Left cardiac atrium (tissue), 4 donors: ENCODE results near the gene CNKSR1. TPM values are rescaled to one million over a fixed set of nuclear protein-coding genes. Genes with fewer than 3 reads are reported as not detected.
A peak's percentile ranks its signal among the peaks of the same experiment; 100 is the strongest.

ENCODE experiments used
- ATAC-seq, 2 donors: fragments of 200-7000 bp; cut with Tn5 transposase; one replicate each; pipeline ENCODE4 v1.9.1; 2020; ENCODE audit warnings: mild to moderate bottlenecking in 2 of 2, moderate library complexity in 2 of 2
- DNase-seq: peaks from one replicate; pipeline ENCODE4 v3.0.0-alpha.2; 2020
- intact Hi-C, 2 donors: fragments of 100-400 bp; cut with DNase I; formaldehyde crosslinking; loops; one replicate each; pipeline versions ENCODE4 v1.14.1 to v1.15.1; 2022 to 2023
- total RNA-seq, 2 donors: library from RNA; stranded (reverse); fragmentation: NEBNext Ultra II Directional; extraction: Animal tissue kit (Norgen Biotek cat#: 25700); gene quantifications; one replicate each; pipeline ENCODE4 v1.2.1, GENCODE V29; 2021
- donor health status: DM: no; HTN: yes; CAD: no.
- donor health status: DM: no; HTN: yes; CAD: no; lungs with severe emphysema.
- donor health status: DM: yes; HTN: yes; CAD: no.
- donor health status: Dilated cardiomyopathy.

Gene CNKSR1
- total RNA-seq, 2 donors from 2014 or later, result 0.60 to 0.85 TPM

DNA sequence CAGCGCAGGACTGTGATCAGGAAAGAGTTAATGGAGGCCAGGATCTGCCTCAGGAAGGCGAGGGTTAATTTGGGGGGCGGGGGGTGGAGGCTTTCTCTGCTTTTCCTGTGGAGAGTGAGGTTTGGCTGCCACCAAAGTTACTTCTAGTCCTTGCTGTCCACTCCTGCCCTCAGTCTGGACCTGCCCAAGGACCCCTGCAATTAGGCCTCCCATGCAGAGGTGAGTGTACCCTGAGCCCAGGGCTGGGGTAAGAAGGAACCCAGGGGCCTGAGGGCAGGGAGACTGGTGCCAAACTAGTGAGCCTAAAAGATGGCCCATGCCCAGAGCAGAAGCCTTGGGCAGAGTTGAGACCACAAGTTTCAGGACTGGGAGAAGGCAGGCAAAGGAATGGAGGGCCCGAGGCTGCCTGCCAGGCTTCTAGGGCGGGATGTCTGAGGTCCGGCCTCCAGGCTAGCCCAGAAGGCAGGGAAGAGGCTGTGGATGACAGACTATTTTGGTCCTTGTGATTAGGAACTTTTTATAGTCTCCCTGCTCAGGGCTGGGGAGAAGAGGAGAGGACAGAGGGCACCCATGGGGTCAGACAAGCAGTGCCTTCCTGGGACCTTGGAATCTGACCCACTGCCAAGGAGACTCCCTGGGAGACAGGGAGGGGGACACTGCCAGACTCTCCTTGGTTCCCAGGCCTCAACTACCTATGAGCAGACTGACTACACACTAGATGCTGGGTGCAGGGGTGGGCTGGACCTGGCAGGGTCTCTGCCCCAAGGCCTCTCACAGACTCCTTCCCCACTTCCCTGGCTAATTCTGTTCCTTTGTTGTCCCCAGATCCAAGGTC, 18.2 kb upstream of the CNKSR1 start, which contains the start of gene FAM110D:
Gene FAM110D (plus strand): TSS at position 172 of the 835 bp plus-strand sequence. CDS start 2,213 bp downstream, outside the sequence.
- DNase-seq, result no peak
- peak; percentile 44 to 51 for ATAC-seq
- intact Hi-C loops, result no loop called here

DNA sequence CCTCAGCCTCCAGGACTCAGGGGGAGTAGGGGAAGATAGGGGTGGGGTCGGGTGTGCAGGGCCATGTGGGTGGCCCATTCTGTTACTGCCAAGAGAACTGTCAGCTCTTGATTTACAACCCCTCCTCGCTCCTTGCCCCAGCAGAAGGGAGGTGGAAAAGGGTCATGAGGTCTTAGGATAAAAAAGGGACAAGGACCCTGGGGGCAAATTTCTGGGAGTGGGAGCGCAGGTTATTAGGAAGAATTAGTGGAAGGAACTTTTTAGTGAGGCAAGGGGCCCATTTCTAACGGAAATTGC, 17.6 kb upstream of the CNKSR1 start:
- intact Hi-C loops, result loop anchor here in 1 of 2 donors (10.0 kb wide), 1 partner anchor 265 kb away; no protein-coding TSS in a partner anchor
- no peak for DNase-seq
- ATAC-seq, result no peak

DNA sequence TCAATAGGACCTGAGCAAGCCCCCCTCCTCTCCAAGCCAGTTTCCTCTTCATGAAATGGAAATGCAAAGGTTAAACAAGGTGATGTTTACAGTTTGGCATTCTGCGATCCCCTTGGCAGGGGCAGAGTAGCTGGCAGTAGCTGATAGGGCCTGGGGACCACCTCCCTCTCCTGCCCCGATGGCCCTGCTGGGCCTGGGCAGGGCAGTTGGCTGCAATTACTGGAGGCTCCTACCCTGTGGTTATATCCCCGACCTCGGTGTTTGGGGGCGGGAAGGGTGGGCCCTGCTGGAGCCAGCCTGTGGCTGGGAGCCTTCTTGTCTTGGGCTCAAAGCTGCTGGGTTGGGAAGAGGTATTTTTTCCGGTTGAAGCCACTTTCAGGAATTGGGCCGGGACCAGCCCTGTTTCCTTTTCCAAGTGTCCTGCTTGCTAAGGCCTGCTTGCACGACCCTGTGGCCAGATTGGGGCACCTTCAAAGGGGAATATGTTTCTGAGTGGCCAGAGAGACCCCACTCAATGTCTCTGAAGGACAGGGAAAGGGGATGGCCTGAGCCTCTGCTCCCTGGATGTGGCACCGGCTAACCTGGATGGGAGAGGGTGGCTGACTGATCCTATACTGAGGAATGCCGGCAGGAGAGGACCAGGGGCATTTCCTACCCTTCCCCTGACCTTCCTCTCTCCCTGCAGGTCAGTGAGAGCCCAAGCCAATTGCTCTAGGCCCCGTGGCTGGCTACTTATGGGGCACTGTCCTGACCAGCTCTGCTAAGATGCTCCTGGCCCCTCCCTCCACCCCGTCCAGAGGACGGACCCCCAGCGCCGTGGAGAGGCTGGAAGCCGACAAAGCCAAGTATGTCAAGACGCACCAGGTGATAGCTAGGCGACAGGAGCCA, 16.5 kb upstream of the CNKSR1 start:
- DNase-seq (peak; percentile 57), ATAC-seq (peak in 1 of 2 donors; percentile 7)
- intact Hi-C loops, result loop anchor here in 1 of 2 donors (10.0 kb wide), 1 partner anchor 266 kb away; no protein-coding TSS in a partner anchor

DNA sequence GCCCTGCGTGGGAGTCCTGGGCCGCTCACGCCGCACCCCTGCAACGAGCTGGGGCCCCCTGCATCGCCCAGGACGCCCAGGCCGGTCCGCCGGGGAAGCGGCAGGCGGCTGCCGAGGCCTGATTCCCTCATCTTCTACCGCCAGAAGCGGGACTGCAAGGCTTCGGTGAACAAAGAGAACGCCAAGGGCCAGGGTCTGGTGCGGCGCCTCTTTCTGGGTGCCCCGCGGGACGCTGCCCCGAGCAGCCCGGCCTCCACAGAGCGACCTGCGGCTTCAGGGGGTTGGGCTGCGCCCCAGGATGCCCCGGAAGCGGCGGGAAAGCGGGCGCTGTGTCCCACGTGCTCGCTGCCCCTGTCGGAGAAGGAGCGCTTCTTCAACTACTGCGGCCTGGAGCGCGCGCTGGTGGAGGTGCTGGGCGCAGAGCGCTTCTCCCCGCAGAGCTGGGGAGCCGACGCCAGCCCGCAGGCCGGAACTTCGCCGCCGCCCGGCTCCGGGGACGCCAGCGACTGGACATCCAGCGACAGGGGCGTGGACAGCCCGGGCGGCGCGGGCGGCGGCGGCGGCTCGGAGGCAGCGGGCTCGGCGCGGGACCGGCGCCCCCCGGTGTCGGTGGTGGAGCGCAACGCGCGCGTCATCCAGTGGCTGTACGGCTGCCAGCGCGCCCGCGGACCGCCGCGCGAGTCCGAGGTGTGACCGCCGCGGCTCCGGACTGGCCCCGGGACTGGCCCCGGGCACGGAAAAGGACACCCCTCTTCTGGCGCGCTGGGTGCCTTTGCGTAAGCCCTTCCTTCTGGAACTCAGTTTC, 15.7 kb upstream of the CNKSR1 start:
- peak; percentile 65 to 66 for ATAC-seq
- intact Hi-C loops, result loop anchor here (1.0 to 10.0 kb wide), 2 partner anchors 126 to 267 kb away; no protein-coding TSS in a partner anchor

DNA sequence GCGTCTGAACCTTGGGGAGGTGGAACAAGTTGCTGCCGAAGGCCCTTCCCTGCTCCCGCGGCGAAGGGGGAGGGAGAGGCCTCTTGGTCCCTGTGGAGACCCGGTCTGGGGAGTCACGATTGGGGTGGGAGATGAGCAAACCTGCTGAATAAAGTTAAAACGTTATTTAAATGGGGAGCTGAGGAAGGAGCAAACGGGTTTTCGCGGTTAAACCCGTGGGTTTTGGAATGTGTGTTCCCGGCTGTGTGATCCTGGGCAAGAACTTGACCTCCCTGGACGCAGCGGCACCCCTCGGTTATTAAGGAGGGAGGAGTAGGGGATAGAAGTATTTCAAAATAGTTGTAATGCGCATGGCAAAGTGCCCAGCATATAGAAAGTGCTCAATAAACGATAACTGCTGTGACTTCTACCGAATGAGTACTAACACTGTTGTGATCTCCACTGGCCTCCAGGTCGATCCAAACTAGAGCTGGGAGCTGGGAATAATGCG, 15.0 kb upstream of the CNKSR1 start:
- DNase-seq, result no peak
- intact Hi-C loops, result loop anchor here (1.0 to 10.0 kb wide), 2 partner anchors 127 to 267 kb away; no protein-coding TSS in a partner anchor
- ATAC-seq, result no peak

More for the DNA sequence above, 15.7 kb upstream of the CNKSR1 start:
- DNase-seq, result peak; percentile 80

DNA sequence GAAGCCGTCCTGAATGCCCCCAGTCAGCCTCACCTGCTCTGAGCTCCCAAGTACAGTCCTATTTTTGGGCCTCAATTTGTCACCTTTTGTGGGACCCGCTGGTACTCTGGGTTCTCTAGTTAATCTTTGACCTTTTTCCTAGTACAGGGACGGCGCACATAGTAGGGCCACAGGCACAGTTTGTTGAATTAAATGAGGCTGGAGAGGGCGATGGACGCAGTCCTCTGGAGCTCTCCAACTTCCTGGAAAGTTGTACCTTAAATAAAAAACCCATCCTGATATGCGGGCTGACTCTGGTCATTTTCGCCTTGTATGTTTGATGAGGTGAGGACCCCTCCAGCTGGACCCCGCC, 13.6 kb upstream of the CNKSR1 start:
- ATAC-seq (no peak), DNase-seq (no peak)
- intact Hi-C loops, result loop anchor here (1.0 to 10.0 kb wide), 2 partner anchors 58 to 269 kb away; no protein-coding TSS in a partner anchor

DNA sequence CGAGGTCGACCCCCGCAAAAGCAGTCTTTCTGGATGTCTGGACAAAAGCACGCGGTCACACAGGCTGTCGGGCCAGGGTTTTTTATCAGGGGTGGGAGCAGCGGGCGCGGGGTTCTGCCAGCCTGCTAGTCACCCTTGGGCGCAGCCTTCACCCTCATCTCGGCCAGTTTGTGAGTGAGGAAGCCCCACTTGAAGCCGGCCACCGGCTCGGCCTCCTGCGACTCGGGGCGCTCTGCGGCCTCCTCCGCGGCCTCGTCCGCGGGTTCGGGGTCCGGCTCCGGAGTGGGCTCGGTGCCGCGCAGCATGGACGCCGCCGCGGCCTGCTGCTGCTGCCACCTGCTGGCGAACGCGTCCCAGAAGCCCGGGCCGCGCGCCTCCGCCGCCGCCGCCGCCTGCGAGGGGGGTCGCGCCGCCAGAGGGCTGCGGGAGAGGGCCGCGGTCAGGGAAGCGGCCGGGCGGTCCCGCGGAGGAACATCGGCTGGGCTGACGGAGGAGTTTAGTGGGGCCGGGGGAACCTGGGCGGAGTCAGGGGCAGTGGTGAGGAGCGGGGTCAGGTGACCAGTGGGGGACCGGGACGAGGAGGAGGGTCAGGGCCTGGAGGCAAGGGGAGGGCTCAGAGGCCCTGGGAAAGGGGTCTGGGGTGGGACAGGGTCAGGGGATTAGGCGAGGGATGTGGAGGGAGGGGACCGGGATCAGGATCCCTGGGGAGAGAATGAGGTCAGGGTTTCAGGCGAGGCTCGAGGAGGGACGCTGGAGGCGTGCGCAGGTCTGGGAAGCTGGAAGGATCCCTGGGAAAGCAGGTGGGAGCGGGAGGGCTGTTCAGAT, 13.0 kb upstream of the CNKSR1 start:
- DNase-seq (peak; percentile 59), ATAC-seq (peak; percentile 47 to 58)
- intact Hi-C loops, result loop anchor here (1.0 to 10.0 kb wide), 2 partner anchors 59 to 269 kb away; no protein-coding TSS in a partner anchor

DNA sequence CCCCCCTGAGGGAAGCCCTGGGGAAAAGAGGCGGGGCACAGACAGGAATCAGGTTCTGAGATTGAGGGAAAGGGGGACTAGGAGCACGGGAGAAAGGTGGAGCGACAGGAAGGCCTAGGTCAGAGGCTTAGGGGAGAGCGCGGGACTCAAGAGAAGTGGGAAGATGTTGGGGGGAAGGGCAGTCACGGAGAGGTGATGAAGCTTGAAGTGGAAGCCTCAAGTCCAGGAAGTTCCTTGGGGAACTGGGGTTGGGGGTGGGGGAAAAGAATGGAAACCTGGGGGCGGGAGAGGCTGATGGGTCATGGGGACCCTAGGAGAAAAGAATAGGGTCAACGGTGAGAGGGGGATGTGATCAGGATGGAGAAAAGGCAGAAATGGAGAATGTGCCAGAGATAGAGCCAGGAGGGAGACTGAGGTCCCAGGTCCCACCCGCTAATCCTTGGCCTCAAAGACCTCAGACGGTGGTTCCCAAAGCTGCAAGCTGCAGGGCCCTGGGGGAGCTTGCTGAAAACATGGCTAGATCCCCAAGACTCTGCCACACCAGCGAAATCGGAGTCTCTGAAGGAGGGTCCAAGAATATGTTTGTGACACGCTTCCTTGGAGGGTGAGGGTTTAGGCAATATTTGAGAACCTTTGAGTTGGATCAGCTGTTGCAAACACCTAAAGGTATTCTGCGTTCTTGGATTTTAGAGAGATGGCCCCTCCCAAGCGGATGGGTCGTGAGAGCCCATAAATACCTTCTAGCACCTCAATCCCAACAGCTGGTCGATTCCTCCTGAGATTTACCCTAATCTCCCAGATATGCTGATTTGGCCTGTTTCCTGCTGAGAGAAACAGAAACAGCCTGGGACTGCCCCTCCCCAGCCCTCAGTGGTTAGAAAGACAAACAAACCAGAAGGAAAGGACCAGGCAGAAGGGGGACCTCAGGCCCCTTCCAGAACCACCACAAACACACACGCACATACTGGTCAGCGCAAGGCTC, 12.1 kb upstream of the CNKSR1 start:
- DNase-seq (no peak), ATAC-seq (no peak)
- intact Hi-C loops, result loop anchor here (1.0 to 10.0 kb wide), 2 partner anchors 60 to 270 kb away; no protein-coding TSS in a partner anchor

DNA sequence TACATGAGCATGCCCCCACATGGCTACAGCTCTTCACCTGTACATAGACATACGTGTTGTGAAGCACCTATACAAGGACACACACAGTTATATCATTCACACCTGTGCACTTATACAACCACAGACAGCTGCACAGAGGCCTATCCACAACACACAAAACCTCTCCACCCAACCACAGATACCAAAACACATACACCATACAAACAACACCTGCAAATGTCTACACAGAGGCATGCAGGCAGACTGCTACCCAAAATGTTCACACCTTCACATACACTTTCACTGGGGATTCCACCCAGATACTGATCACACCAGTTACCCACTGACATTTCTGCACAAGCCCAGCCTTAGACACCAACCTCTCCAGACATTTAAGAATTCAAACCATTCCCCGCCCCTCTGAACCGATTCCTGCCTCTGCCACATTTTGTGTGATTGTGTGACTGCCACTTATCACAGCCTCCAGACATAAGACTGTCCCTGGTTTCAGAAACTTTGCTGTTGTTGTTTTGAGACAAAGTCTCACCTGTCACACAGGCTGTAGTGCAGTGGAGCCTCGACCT, 10.5 kb upstream of the CNKSR1 start:
- intact Hi-C loops, result loop anchor here in 1 of 2 donors (10.0 kb wide), 1 partner anchor 272 kb away; no protein-coding TSS in a partner anchor
- ATAC-seq, result no peak
- DNase-seq, result no peak

DNA sequence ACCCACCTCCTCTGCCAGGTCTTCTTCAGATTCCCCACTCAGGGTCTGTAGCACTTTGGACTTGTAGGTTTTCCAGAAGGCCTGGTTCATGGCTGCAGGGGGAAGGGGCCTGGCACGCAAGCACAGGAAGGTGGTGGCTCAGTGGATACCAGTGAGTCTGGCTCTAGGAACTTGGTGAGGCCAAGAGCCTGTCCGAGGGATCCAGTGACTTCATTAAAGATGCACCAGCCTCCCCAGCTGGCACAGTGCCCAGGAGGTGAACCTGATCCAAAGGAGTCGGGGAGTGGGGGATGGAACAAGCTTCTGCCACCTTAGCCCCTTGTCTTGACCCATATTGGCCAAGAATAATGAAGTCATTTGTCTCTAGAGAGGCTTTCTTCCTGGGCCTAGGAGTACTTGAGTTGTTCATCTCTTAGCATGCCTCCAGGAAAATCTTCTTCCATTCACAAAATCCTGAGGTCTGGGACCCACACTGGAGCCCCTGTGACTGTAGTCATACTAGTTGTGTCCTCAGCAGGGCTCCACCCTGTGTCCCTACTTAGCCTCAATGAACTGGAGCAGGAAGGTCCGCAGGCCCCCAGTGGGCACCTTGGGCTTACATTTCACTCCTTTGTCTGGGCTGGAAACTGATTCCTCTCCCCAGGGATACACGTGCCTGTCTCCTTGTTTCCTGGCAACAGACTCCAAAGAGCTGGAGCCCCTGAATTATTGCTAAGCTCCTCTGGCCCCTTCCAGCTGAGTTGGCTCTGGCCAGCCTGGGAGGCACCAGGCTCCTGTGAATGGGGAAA, 8.7 kb upstream of the CNKSR1 start, which contains the start of gene C1orf232:
Gene C1orf232 (minus strand): TSS at position 554 of the 788 bp plus-strand sequence. CDS start 464 bp downstream, at position 90.
- no peak for ATAC-seq
- no peak for DNase-seq
- intact Hi-C loops, result loop anchor here in 1 of 2 donors (10.0 kb wide), 1 partner anchor 274 kb away; no protein-coding TSS in a partner anchor

DNA sequence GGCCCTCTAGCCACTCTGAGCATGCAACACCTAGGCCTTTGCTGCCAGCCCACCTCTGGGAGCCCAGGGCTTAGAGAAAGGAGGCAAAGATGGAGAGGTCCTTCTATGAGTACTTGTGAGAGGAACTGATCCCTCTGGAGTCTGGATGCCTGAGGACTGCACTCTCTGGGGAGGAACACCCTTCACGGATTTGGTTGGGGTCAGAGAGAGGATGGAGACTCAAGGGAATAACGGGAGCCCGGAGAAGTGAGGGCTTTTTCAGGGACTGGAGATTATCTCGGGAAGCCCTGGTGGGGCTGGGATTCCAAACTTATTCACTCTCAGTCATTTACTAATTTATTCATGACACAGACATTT, 8.1 kb upstream of the CNKSR1 start:
- DNase-seq (no peak), ATAC-seq (no peak)
- intact Hi-C loops, result loop anchor here in 1 of 2 donors (10.0 kb wide), 1 partner anchor 274 kb away; no protein-coding TSS in a partner anchor

DNA sequence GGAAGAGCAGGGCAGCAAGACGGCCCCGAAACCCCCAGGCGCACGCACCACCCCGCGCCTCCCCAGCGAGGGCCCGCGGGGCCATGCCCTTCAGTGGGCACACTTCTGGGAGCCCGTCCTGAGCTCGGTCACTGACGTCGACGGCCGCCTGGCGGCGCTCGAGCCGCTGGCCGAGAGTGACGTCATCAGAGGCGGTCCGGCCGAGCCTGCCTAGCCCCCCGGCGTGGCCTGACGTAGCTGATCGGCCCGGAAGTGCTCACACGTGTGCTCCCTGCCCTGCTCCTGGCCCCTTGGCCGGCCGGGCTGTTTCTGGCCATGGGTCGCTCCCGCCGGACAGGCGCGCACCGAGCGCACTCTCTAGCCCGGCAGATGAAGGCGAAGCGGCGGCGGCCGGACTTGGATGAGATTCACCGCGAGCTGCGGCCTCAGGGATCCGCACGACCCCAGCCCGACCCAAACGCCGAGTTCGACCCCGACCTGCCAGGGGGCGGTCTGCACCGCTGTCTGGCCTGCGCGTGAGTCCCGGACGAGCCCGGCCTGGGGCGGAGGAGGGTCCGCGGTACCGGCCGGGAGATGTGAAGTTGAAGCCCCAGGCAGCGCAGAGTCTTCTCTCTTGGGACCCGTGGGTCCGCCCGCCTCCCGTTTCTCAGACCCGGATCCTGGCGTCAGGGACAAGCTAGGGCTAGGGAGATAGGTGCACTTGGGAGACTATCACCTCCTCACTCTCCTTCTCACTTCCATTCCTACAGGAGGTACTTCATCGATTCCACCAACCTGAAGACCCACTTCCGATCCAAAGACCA, 7.4 kb upstream of the CNKSR1 start, which contains the start of gene ZNF593:
Gene ZNF593 (plus strand): TSS at position 240 of the 803 bp plus-strand sequence. CDS start 76 bp downstream, at position 316.
- intact Hi-C loops, result loop anchor here (5.0 to 10.0 kb wide), 2 partner anchors 62 to 275 kb away; partner anchors contain the start of gene CEP85 (in 1 of the 2)
- ATAC-seq, result peak; percentile 98 to 99
- DNase-seq, result peak; percentile 95

DNA sequence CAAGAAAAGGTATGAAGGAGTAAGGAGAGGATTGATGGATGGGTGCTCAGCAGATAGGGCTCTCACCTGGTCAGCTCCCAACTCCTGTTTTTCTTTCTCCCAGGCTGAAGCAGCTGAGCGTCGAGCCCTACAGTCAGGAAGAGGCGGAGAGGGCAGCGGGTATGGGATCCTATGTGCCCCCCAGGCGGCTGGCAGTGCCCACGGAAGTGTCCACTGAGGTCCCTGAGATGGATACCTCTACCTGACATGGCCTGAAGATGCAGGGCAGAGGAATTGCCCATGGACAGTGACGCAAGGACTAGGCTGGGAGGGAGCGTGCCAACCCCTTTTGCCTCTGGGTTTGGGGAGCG, 6.8 kb upstream of the CNKSR1 start:
- peak in 1 of 2 donors; percentile 1 for ATAC-seq
- DNase-seq, result no peak
- intact Hi-C loops, result loop anchor here in 1 of 2 donors (5.0 kb wide), 1 partner anchor 62 kb away; the partner anchor contains the start of gene CEP85
